ENCODE results near the gene CFAP100. TPM values are rescaled to one million over a fixed set of nuclear protein-coding genes. Genes with fewer than 3 reads are reported as not detected.

Gene CFAP100
- polyA plus RNA-seq, 1 experiment, result not detected

DNA sequence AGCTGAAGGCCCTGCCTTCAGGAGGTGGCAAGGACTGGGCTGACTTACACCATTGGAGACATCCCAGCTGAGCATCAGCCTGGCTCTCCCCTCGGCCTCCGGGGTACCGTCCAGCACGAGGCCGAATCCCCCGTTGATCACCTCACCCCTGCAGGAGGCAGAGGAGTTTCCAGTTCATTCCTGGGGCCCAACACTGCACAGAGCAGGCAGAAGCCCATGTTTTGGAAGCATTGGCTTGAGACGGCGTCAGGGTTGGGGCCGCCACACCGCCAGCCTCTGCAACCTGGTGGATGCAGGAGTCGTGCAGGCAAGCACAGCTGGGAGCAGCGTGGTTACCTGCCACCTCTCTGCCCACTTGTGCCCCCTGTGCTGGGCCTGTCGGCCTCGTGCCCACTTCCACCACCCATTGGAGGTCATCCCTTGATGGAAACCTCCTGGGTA lies 88.6 kb downstream of the CFAP100 start:
- CTCF ChIA-PET, result interaction anchor here (0.6 to 1.6 kb wide), 2 partner anchors 39 to 237 kb away, joined by 4 read pairs; no protein-coding TSS in a partner anchor
- no peak overlapping the region for H3K4me3 ChIP-seq (ENCODE audit: low read depth, low read length)
- H3K27ac ChIP-seq (ENCODE audit: low read depth, low read length), result no peak overlapping the region
- no peaks in the 10 kb centered on the region for H3K9me3 ChIP-seq (ENCODE audit: control insufficient read depth, insufficient read depth, low read length)
- no peak for TF ChIP-seq CTCF (IDR thresholded peaks at IDR 0.05; ENCODE audit: low read depth, low read length)
- peaks cover 20% of the 10 kb centered on the region for H3K27me3 ChIP-seq (ENCODE audit: control insufficient read depth, insufficient read depth, low read length)
- no peak for DNase-seq (ENCODE audit: low read depth, low spot score)
- POLR2A ChIA-PET, result no interaction called here

- CTCF ChIA-PET, result interaction anchor here (0.6 to 1.6 kb wide), 2 partner anchors 38 to 238 kb away, joined by 4 read pairs; no protein-coding TSS in a partner anchor
- peaks cover 20% of the 10 kb centered on the region for H3K27me3 ChIP-seq (ENCODE audit: control insufficient read depth, insufficient read depth, low read length)
- TF ChIP-seq CTCF (IDR thresholded peaks at IDR 0.05; ENCODE audit: low read depth, low read length), result no peak
These were observed 89.4 kb downstream of the CFAP100 start for GRCh38 chr3:126484148-126484547.

DNA sequence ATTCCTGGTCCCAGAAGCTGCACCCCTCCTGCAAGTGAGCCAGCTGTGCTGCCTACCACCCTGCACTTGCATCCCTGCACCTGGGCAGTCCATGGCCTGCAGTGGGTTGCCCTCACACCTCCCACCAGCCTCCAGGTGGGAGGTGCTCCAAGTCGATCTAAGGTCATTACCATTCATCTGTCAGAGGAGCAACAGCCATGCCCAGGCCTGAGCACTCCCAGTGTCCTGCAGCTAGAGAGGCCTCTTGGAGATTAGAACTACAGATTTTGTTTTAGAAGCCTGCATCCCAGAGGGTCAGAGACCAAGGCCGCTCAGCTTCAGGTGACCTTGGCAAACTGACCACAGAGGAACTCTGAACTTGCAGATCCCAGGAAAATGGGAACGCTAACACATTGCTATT lies 90.0 kb downstream of the CFAP100 start:
- Histone ChIP-seq H3K27me3 (ENCODE audit: control insufficient read depth, insufficient read depth, low read length) (peaks cover 20% of the 10 kb centered on the region), H3K4me3 (ENCODE audit: low read depth, low read length) (no peak overlapping the region), H3K27ac (ENCODE audit: low read depth, low read length) (no peak overlapping the region), H3K9me3 (ENCODE audit: control insufficient read depth, insufficient read depth, low read length) (no peaks in the 10 kb centered on the region)
- ChIA-PET POLR2A (interaction anchor here (0.6 kb wide), 1 partner anchor 136 kb away, joined by 8 read pairs; no protein-coding TSS in a partner anchor), CTCF (interaction anchor here (1.6 kb wide), 1 partner anchor 38 kb away, joined by 4 read pairs; no protein-coding TSS in a partner anchor)
- no peak for DNase-seq (ENCODE audit: low read depth, low spot score)
- TF ChIP-seq CTCF (IDR thresholded peaks at IDR 0.05; ENCODE audit: low read depth, low read length), result no peak

More at GRCh38 chr3:126484148-126484547, 89.4 kb downstream of the CFAP100 start:
- Histone ChIP-seq H3K27ac (ENCODE audit: low read depth, low read length) (no peak overlapping the region), H3K4me3 (ENCODE audit: low read depth, low read length) (no peak overlapping the region), H3K9me3 (ENCODE audit: control insufficient read depth, insufficient read depth, low read length) (no peaks in the 10 kb centered on the region)
- no peak for DNase-seq (ENCODE audit: low read depth, low spot score)
- POLR2A ChIA-PET, result interaction anchor here (0.6 kb wide), 1 partner anchor 136 kb away, joined by 8 read pairs; no protein-coding TSS in a partner anchor

DNA sequence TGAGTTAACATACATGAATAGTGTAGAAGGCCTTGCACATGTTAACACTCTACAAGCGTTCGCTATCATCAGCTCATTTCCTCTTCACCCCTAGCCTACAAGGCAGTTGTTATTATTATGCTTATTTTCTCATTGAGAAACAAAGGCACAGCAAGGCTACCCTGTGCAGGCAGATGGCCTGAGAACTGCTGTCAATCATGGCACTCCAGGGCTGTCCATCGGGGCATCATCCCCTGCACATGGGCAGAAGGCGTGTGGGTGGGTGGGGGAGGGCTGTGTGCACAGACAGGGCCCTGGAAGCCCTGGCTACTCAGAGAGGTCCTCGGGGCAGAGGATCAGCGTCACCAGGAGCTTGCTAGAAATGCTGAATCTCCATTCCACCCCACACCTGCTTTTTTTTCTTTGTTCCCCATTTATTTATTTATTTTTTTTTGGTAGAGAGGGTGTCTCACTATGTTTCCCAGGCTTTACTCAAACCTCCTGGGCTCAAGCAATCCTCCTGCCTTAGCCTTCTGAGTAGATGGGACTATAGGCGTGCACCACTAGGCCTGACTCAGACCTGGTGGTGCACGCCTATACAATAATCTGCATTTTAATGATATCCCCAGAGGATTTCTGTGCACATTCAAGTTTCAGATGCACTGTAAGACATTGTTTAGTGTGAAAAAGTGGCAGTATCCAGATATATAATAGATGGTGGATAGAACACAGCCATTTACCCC lies 90.6 kb downstream of the CFAP100 start:
- POLR2A ChIA-PET, result no interaction called here
- H3K4me3 ChIP-seq (ENCODE audit: low read depth, low read length), result no peak overlapping the region
- H3K9me3 ChIP-seq (ENCODE audit: control insufficient read depth, insufficient read depth, low read length), result no peaks in the 10 kb centered on the region
- no peak overlapping the region for H3K27ac ChIP-seq (ENCODE audit: low read depth, low read length)
- DNase-seq (ENCODE audit: low read depth, low spot score), result no peak
- peaks cover 24% of the 10 kb centered on the region for H3K27me3 ChIP-seq (ENCODE audit: control insufficient read depth, insufficient read depth, low read length)
- no peak for TF ChIP-seq CTCF (IDR thresholded peaks at IDR 0.05; ENCODE audit: low read depth, low read length)
- CTCF ChIA-PET, result interaction anchor here (1.6 kb wide), 1 partner anchor 37 kb away, joined by 4 read pairs; no protein-coding TSS in a partner anchor

GRCh38 chr3:126485956-126486355 lies 91.2 kb downstream of the CFAP100 start:
- Histone ChIP-seq H3K9me3 (ENCODE audit: control insufficient read depth, insufficient read depth, low read length) (no peaks in the 10 kb centered on the region), H3K27me3 (ENCODE audit: control insufficient read depth, insufficient read depth, low read length) (peaks cover 21% of the 10 kb centered on the region), H3K4me3 (ENCODE audit: low read depth, low read length) (no peak overlapping the region), H3K27ac (ENCODE audit: low read depth, low read length) (no peak overlapping the region)
- TF ChIP-seq CTCF (IDR thresholded peaks at IDR 0.05; ENCODE audit: low read depth, low read length), result no peak
- POLR2A ChIA-PET, result no interaction called here
- CTCF ChIA-PET, result no interaction called here
- DNase-seq (ENCODE audit: low read depth, low spot score), result no peak

All from AG04450 (cell line).